Metanephros (tissue), 2 donors: ENCODE results near the gene NHLH1. TPM values are rescaled to one million over a fixed set of nuclear protein-coding genes. Genes with fewer than 3 reads are reported as not detected.

Source experiments
- small RNA-seq: library from RNA; depleted of rRNA; stranded (forward); fragments of <200 nt; gene quantifications from one replicate; pipeline ENCODE3, GENCODE V24; 2014; ENCODE audit warnings: low replicate concordance
- total RNA-seq: library from RNA; depleted of rRNA; stranded (reverse); fragments of >200 nt; gene quantifications from one replicate; pipeline ENCODE4 v1.2.3, GENCODE V29; 2014

Gene NHLH1
- not detected for total RNA-seq

DNA sequence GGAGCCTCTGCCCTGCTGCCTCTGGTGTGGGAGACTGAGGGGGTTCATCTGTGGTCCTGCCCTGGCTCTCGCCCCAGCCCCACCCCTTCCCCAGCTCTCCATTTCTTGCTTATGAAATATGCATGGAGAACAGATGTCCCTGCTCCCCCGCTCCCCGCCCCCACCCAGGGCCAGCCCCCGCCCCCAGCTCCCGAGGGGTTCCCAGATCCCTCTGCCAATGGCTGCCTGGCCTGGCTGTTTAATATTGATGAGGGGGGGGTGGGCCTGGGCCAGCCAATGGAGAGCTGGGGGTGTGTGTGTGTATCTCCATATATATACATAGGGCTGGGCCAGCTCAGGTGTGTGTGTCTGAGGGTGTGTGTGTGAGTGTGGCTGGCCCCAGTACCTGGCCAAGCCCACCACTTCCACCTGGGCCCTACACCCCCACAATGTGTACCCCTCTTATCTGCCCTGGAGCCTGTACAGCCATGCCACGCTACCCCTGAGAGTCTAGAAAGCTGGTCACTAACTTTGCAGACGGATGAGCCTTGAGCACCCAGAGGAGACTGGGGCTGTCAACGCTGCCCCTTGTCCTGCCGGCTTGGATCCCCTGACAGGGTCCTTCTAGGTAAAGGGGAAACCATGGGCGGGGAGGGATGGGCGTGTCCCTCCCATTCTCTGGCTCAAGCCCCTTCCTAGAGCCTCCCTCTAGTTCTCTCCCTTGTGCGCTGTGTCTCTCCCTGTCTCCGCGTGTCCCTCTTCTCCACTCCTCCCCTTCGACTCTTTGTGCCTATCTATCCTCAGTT lies at the start of gene NHLH1:
Gene NHLH1, plus strand, starts transcription at position 341 of the 785 bp plus-strand sequence. CDS start 3,661 bp downstream, outside the sequence.

DNA sequence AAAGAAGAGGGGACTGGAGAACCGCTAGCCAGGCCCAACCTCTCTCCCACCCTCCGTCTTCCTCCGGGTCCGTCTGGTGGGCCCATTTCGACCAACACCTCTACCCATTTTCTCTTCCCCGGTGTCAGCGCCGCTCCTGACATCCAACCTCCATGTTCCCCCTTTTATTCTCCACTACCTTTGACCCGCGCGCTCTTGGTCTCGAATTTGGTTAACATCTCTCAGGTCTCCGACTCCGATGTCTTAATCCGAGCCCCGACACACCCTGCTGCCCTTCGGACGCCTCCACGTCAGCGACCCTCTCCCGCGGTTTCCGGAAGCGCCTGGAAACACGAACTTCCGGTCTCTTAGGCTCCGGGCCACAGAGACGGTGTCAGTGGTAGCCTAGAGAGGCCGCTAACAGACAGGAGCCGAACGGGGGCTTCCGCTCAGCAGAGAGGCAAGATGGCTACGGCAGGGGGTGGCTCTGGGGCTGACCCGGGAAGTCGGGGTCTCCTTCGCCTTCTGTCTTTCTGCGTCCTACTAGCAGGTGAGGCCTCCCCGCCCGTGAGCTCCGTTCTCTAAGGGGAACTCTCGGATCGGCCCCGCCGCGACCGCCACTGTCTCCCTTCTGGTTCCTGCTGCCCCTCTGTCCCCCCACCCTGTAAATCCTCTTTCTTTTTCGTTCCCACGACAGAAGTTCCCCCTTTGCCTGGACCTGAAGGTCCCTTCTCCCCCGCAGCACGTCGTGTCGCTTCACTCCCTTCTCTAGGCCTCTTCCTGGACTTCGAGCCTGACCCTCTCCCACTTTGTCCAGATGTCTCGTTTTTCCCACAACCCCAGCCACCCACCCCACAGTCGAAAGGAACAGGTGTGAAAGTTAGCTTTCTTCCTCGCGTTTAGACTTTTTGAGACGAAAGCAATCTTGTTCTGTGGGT lies 23.7 kb upstream of the NHLH1 start, which contains the start of the genes COPA and NCSTN:
Gene COPA, minus strand, starts transcription at position 298 of the 917 bp plus-strand sequence. Its CDS starts 80 bp downstream, at position 218.
Gene NCSTN, plus strand, starts transcription at position 431 of the 917 bp plus-strand sequence. Its CDS starts 14 bp downstream, at position 445.

DNA sequence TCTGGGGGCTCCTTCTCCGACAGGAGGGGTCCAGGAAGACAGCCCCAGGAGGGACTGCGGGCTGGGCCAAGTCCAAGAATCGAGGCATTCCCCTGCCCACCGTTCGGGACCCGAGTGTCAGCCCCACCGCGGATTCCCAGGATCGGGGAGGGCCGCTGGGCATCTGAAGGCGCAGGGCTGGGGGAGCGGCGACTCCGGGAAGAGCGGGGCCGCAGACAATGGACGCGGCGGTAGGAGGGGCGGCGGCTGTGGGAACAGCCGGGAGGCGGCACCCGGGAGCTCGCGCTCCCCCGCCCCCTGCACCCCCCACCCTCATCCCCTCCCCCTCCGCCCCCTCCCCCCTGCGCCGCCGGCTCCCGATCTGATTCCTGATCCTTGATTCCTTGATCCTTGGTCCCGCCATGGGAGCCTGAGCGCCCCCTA lies 33.4 kb downstream of the NHLH1 start, which contains the start of gene VANGL2:
Gene VANGL2, plus strand, starts transcription at position 342 of the 423 bp plus-strand sequence. CDS start 15,274 bp downstream, outside the sequence.

Small RNA genes lying within 50 kb of the gene (small RNA-seq; reads per million reads assigned to genes)
- gene RF00019: not detected
- not detected for gene RNU4-42P

Other genes with a start within 250 kb of the NHLH1 start
- 0.76 TPM for gene ATP1A4, start 215.5 kb upstream of the NHLH1 start, total RNA-seq
- 103 TPM for gene CASQ1, start 176.5 kb upstream of the NHLH1 start, total RNA-seq
- gene PEA15, start 161.7 kb upstream of the NHLH1 start, total RNA-seq: 43.7 TPM
- 148 TPM for gene DCAF8, start 104.5 kb upstream of the NHLH1 start, total RNA-seq
- 58.0 TPM for gene PEX19, start 81.9 kb upstream of the NHLH1 start, total RNA-seq
- gene COPA, start 23.8 kb upstream of the NHLH1 start, total RNA-seq: 127 TPM
- gene NCSTN, start 23.7 kb upstream of the NHLH1 start, total RNA-seq: 102 TPM
- 15.5 TPM for gene VANGL2, start 33.5 kb downstream of the NHLH1 start, total RNA-seq
- gene SLAMF6, start 156.2 kb downstream of the NHLH1 start, total RNA-seq: 0.12 TPM
- gene CD84, start 212.4 kb downstream of the NHLH1 start, total RNA-seq: 3.7 TPM